Hepatocyte (in vitro differentiated cells): ENCODE results near the gene ZSCAN26.

ENCODE experiments used
- EZH2 ChIP-seq: fragments of 200-600 bp; sonication (generic); IDR thresholded peaks from 2 replicates; pipeline ENCODE4 v1.6.1; 2016; ENCODE audit warnings: antibody characterized with exemption, mild to moderate bottlenecking, borderline replicate concordance
- EZH2phosphoT487 ChIP-seq: fragments of 200-600 bp; sonication (generic); IDR thresholded peaks from one replicate; pipeline ENCODE4 v1.6.1; 2018; ENCODE audit warnings: antibody characterized with exemption, mild to moderate bottlenecking, low read depth, moderate library complexity; ENCODE audit not compliant: unreplicated experiment, severe bottlenecking
- TF ChIP-seq, protein P1 (sequence below): fragments of 200-600 bp; sonication (generic); IDR thresholded peaks from 2 replicates; pipeline ENCODE4 v1.5.1; 2016; ENCODE audit warnings: antibody characterized with exemption, mild to moderate bottlenecking; ENCODE audit not compliant: poor library complexity

DNA sequence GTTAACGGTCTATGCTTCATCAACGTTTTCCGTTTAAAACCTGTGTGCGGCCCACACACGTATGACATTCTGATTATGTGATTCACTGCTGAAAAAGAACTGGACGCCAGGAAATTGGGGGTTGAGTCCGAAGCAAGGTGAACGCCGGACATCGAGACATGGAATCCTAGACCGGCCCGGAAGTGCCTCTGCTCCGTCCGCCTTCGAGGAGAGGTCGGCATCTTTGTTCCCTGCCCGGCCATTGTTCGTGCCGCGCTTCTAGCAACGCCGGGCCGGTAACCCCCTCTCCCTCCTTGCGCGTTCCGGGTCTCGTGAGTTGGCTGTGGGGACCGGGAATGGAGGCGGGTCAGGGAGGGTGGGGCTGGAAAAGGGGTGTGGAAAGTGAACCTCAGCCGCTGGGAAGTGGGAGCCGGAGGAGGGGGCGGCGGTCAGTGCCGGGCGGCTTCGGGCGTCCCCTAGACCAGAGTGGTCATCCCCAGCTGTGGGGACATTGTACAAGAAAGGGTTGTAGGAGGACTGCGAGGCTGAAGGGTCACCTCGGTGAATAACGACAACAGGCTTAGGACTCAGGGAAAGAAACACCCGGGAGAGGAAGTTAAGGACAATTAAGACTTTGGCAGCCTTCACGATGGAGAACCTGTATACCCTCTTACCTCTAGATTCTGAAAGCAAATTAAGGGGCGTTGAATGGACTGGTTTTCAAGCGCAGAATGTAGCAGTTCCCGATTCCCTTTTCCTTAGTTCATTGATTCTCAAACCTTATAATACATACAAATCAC lies 41.7 kb upstream of the ZSCAN26 start, which contains the start of gene ZSCAN9:
- TF ChIP-seq, protein P1, sequence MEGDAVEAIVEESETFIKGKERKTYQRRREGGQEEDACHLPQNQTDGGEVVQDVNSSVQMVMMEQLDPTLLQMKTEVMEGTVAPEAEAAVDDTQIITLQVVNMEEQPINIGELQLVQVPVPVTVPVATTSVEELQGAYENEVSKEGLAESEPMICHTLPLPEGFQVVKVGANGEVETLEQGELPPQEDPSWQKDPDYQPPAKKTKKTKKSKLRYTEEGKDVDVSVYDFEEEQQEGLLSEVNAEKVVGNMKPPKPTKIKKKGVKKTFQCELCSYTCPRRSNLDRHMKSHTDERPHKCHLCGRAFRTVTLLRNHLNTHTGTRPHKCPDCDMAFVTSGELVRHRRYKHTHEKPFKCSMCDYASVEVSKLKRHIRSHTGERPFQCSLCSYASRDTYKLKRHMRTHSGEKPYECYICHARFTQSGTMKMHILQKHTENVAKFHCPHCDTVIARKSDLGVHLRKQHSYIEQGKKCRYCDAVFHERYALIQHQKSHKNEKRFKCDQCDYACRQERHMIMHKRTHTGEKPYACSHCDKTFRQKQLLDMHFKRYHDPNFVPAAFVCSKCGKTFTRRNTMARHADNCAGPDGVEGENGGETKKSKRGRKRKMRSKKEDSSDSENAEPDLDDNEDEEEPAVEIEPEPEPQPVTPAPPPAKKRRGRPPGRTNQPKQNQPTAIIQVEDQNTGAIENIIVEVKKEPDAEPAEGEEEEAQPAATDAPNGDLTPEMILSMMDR = no peak
- TF ChIP-seq EZH2 = no peak
- TF ChIP-seq EZH2phosphoT487 = no peak
